ENCODE data around the gene EIF4A3. TPM values are rescaled to one million over a fixed set of nuclear protein-coding genes. Genes with fewer than 3 reads are reported as not detected.

Gene EIF4A3
- total and polyA plus RNA-seq, 9 of the 15 experiments (the other 6 are each of a cell fraction or from before 2014, with no cell fraction given), result 62.7 to 171 (median 127) TPM

GRCh38 chr17:80110927-80111701, 35.8 kb downstream of the EIF4A3 start (continued):
- TF ChIP-seq THRB (CRISPR knock-in tag; conservative IDR thresholded peaks at IDR 0.05), result no peak
- TF ChIP-seq ZNF764 (CRISPR knock-in tag; IDR thresholded peaks at IDR 0.05; ENCODE audit: low read depth), result no peak
- TF ChIP-seq MIER1 (IDR thresholded peaks at IDR 0.05; ENCODE audit: low read depth), result no peak
- no peak for TF ChIP-seq GABPB2 (CRISPR knock-in tag; conservative IDR thresholded peaks at IDR 0.05)

GRCh38 chr17:80110447-80110812, 36.5 kb downstream of the EIF4A3 start:
- ATAC-seq, result no peak
- Histone ChIP-seq H4K20me1 (replicated peaks; ENCODE audit: control insufficient read depth, insufficient read depth, low read length) (no peaks in the 10 kb centered on the region; the same call in 1 of the 2 replicates), H3K4me3 (no peak overlapping the region), H3K9ac (ENCODE audit: insufficient read depth in 1 of 2, low read depth in 2 of 2, low read length in 2 of 2) (no peak overlapping the region), H3K79me2 (ENCODE audit: control insufficient read depth, insufficient read depth, low read length) (no peaks in the 10 kb centered on the region), H3K36me3 (ENCODE audit: control insufficient read depth, insufficient read depth, low read length) (no peaks in the 10 kb centered on the region), H3K9me1 (ENCODE audit: control insufficient read depth, insufficient read depth, low read length) (no peaks in the 10 kb centered on the region), H3K4me1 (replicated peaks in 1 of 2; ENCODE audit: control insufficient read depth in 2 of 2, insufficient read depth in 2 of 2, low read length in 2 of 2) (peaks cover 4 to 54% of the 10 kb centered on the region in 2 experiments; a peak in 4 of 5 replicates), H3K27me3 (ENCODE audit: control insufficient read depth in 2 of 2, insufficient read depth in 2 of 2, low read length in 2 of 2) (peaks cover 51 to 78% of the 10 kb centered on the region in 2 experiments), H3K9me3 (replicated peaks; ENCODE audit: control insufficient read depth, insufficient read depth, low read depth, low read length) (0 out of 2 replicates have a peak, but pooled peaks cover 4% of the 10 kb centered on the region), H3K4me2 (ENCODE audit: insufficient read depth, low read length) (no peak overlapping the region), H3K27ac (ENCODE audit: extremely low read depth, low read depth, low read length) (no peak overlapping the region), H2AFZ (ENCODE audit: low read depth, low read length) (no peak overlapping the region)
- ChIA-PET CTCF (ENCODE audit: low intra/inter-chr PET ratio) (no interaction called here), POLR2A (interaction anchor here (0.8 to 1.4 kb wide), 6 partner anchors 9 to 345 kb away, joined by 3 to 5 read pairs (median 4); partner anchors contain the start of gene GAA)
- WGBS (ENCODE audit: insufficient coverage, low coverage, missing lambda C conversion rate), result 10% methylated on average over 9 of the region's 9 CpGs
- FAIRE-seq, result no peak
- DNase-seq (ENCODE audit: extremely low read depth in 1 of 4, low spot score in 3 of 4), result no peak
- BruUV-seq (replicated peaks), result no TSS peak
- TF ChIP-seq CBX3 (IDR thresholded peaks at IDR 0.05; ENCODE audit: borderline replicate concordance in 1 of 2, low read length in 2 of 2), result no peak
- no peak for TF ChIP-seq MBD1 (CRISPR knock-in tag; IDR thresholded peaks at IDR 0.05)
- TF ChIP-seq E2F6 (IDR thresholded peaks at IDR 0.05; ENCODE audit: borderline replicate concordance in 1 of 2, extremely low read depth in 1 of 2, insufficient read depth in 1 of 2, insufficient read length in 1 of 2, low read depth in 1 of 2, low read length in 1 of 2, poor library complexity in 1 of 2, severe bottlenecking in 1 of 2), result no peak
- no peak for TF ChIP-seq ZNF76 (CRISPR knock-in tag; IDR thresholded peaks at IDR 0.05; ENCODE audit: borderline replicate concordance)
- no peak for TF ChIP-seq CBFA2T3 (IDR thresholded peaks at IDR 0.05)
- no peak for TF ChIP-seq SAFB (IDR thresholded peaks at IDR 0.05; ENCODE audit: borderline replicate concordance, low read depth, low read length)
- no peak for TF ChIP-seq CHD2 (IDR thresholded peaks at IDR 0.05; ENCODE audit: low read depth, low read length)
- no peak for TF ChIP-seq ZNF133 (CRISPR knock-in tag; IDR thresholded peaks at IDR 0.05)
- in situ Hi-C loops (cut with MboI), result no loop called here
- intact Hi-C loops (cut with micrococcal nuclease), result no loop called here
